GM12801 (cell line): ENCODE data around the gene CD34.

Experiments used
- TF ChIP-seq, protein P1 (sequence below): IDR thresholded peaks from one replicate; pipeline ENCODE4 v1.5.1; 2011; ENCODE audit warnings: control low read depth; ENCODE audit not compliant: insufficient read length; ENCODE audit errors: extremely low read depth

Gene CD34

DNA sequence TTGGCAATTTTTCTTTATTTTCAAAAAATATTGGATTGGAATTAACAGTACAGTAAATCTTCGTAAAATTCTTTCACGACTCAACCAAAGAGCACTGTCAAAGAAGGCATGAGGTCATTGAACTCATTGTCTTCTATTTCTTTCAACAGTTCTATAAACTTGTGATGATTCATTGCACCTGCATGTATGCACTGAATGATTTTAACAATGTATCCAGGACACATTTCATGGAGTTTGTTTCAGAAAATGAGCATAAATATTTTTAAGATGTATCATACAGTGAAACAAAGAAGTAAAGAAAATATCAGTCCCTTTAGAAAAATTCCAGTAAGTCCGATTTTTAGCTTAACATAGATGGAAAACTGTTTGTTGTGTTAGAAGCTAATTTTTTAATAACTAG, 33.6 kb upstream of the CD34 start:
- TF ChIP-seq, protein P1, sequence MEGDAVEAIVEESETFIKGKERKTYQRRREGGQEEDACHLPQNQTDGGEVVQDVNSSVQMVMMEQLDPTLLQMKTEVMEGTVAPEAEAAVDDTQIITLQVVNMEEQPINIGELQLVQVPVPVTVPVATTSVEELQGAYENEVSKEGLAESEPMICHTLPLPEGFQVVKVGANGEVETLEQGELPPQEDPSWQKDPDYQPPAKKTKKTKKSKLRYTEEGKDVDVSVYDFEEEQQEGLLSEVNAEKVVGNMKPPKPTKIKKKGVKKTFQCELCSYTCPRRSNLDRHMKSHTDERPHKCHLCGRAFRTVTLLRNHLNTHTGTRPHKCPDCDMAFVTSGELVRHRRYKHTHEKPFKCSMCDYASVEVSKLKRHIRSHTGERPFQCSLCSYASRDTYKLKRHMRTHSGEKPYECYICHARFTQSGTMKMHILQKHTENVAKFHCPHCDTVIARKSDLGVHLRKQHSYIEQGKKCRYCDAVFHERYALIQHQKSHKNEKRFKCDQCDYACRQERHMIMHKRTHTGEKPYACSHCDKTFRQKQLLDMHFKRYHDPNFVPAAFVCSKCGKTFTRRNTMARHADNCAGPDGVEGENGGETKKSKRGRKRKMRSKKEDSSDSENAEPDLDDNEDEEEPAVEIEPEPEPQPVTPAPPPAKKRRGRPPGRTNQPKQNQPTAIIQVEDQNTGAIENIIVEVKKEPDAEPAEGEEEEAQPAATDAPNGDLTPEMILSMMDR = no peak

DNA sequence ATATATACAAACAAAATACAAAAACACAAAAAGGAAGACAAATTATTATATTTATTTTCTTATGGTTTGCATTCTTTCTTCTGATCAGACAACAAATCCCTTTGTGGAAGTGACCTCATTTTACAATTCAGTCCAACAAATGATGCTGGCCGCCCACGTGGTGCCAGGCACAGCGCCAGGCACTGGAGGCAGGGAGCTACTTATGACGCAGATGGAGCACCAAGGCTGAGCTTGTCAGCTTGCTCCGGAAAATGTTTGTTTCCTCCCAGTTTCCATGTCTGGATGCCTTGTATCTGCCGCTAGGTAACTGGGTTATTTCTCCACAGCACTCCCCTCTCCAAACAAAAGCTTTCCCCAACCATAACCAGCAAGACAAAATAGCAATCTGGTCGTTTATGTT, 30.7 kb upstream of the CD34 start:
- TF ChIP-seq, protein P1 = no peak

DNA sequence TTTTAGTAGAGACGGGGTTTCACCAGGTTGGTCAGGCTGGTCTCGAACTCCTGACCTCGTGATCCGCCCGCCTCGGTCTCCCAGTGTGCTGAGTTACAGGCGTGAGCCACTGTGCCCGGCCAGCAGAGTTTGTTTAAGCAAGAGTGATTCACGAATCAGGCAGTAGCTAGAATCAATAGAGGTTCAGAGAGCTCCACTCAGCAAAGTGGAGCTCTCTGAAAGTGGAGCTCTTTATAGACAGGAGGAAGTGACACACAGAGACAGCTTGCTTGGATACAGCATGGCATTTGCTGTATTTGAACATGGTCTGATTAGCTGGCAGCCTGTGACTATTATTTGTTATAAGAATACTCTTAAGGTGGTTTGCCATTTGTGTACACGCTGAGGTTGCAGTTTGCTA, 27.1 kb upstream of the CD34 start:
- TF ChIP-seq, protein P1 = no peak

DNA sequence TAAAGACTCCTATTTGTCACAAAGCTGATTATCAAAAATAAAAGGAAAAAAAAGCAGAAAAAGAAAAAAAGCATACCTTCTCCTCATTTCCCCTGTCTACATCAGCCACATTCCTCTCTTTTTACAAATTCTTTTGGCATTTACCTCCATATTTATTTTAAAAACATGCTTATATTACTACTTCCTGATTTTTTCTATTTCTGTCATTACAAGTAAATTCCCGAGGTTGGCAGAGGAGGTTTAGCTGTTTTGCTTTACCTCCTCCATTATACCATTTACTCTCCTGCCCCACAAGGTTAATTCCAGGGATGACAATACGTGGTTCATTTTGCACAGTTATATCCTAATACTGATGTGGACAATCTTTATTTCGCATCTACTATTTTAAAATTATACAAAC, 26.3 kb upstream of the CD34 start:
- TF ChIP-seq, protein P1 = no peak

DNA sequence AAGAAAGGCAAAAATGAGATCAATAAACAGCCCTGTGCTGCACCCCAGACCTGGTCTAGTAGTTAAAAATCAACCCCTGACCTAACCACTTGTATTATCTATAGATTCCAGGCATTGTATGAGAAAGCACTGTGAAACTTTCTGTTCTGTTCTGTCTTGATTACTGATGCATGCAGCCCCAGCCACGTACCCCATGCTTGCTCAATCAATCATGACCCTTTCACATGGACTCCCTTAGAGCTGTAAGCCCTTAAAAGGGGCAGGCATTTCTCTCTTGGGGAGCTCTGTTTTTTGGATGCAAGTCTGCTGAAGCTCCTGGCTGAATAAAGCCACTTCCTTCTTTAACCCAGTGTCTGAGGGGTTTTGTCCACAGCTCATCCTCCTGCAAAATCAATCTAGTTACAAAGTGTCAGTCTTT, 24.2 kb upstream of the CD34 start:
- TF ChIP-seq, protein P1 = no peak

DNA sequence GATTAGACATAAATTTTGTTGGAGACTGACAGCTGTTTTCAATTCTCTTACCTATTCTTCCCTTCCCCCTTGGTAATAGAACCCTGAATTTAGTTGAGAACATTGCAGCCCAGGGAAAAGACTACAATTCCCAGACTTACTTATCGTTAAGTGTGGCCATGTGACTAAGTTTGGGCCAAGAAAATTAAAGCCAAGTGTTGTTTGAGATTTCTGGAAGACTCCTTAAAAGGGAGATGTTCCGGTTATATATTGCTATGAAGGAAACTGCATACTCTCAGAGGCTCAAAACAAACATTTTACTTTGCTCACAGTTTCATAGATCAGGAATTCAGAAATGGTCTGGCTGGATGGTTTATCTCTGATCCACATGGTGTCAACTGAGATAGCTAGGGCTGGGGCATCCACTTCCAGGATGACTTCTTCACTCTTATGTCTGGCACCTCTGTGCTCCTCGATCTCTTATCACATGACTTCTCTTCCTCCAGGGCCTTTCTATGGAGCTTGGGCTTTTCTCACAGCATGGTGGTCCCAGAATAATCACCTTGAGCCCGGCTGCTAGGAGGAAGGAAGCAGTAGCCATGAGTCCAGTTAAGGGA, 22.4 kb upstream of the CD34 start:
- TF ChIP-seq, protein P1 = no peak

DNA sequence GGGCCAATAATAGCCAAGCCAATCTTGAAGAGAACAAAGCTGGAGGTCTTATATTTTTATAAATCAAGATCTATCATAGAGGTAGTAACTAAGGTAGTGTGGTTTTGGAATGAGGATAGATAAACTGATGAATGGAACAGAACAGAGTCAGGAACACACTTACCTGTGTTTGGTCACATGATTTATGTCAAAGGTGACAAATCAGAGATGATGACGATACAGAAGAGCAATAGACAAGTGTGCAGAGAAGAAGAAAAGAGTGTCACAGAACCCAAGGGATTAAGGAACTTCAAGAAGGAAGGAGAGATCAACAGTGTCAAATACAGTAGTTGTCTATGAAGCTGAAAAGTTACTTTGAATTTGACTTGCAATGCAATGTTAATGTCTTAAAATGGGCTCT, 16.1 kb upstream of the CD34 start:
- TF ChIP-seq, protein P1 = no peak

DNA sequence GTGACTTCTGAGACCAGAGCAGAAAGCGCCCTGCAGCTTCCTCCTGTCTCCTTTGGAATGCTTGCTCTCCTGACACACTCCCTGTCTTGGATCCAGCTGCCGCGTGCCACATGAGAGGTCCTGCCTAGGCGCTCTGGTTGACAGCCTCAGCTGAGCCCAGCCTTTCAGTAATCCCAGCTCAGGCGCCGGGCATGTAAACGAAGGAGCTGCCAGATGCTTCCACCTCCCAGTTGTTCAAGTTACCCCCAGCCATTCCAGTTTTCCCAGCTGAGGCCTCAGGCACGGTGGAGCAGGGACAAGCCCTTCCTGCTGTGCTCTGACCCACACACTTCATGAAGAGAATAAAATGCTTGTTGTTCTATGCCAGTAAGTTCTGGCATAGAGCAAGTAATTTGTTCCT, 14.3 kb upstream of the CD34 start:
- TF ChIP-seq, protein P1 = no peak
